GM06990 (cell line): ENCODE results near the gene ANAPC16.
"Not testable (repeated sequence)": the region's sequence is repeated elsewhere in the genome, so short reads cannot be mapped to it uniquely, and the experiment has no call there.

Source experiments
- DNase-seq: peaks from one replicate; pipeline ENCODE4 v3.0.0-alpha.2; 2011; ENCODE audit not compliant: insufficient read length; ENCODE audit errors: extremely low read depth
- H3K27me3 ChIP-seq: replicated peaks from 2 replicates; pipeline ENCODE4 v1.6.0; 2011; ENCODE audit warnings: low read length; ENCODE audit not compliant: control insufficient read depth, insufficient read depth
- H3K36me3 ChIP-seq: 2 replicates; pipeline ENCODE4 v1.5.1; 2011; ENCODE audit warnings: low read length; ENCODE audit not compliant: control insufficient read depth, insufficient read depth
- H3K4me3 ChIP-seq: replicated peaks from 2 replicates; pipeline ENCODE4 v1.5.1; 2011; ENCODE audit warnings: low read depth, mild to moderate bottlenecking, control low read depth, low read length
- TF ChIP-seq, protein P1 (sequence below): IDR thresholded peaks from 2 replicates; pipeline ENCODE4 v1.5.1; 2011; ENCODE audit warnings: low read length, control low read depth, mild to moderate bottlenecking, inconsistent platforms; ENCODE audit not compliant: insufficient read depth, poor library complexity, severe bottlenecking

Gene ANAPC16

DNA sequence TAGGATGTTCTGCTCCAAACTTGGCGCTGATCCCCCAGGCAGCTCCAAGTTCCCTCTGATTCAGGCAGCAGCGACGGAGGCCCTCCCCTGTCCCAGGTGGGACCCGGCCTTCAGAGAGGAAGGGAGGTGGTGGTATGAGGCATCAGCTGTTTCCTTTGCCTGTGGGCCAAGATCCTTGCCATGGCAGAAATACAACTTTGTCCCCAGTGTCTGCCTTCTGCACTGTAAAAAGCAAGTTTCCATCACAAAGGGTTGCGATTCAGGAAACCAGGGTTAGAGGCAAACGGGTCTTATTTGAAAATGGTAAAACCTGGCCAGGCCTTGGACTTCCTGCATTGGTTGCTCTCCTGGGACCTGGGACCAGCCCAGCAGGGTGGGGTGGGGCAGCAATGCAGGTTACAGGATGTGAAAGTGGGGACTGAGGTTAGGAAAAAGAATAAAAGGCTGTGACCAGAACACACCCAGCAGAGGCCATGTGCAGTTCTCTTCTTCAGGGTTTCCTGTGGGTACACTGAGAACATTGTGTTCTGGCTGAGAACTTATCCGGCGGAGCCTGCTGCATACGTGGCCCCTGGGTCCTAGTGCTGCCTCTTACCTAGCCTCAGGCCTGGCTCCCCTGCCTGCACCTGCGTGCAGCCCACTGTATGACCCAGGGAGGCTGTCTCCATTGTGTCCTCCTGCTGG is 32.8 kb downstream of the ANAPC16 start:
- Histone ChIP-seq H3K4me3 (peak overlapping the region; percentile 36), H3K36me3 (no peaks in the 10 kb centered on the region), H3K27me3 (no peaks in the 10 kb centered on the region)
- DNase-seq: peak; percentile 91
- TF ChIP-seq, protein P1, sequence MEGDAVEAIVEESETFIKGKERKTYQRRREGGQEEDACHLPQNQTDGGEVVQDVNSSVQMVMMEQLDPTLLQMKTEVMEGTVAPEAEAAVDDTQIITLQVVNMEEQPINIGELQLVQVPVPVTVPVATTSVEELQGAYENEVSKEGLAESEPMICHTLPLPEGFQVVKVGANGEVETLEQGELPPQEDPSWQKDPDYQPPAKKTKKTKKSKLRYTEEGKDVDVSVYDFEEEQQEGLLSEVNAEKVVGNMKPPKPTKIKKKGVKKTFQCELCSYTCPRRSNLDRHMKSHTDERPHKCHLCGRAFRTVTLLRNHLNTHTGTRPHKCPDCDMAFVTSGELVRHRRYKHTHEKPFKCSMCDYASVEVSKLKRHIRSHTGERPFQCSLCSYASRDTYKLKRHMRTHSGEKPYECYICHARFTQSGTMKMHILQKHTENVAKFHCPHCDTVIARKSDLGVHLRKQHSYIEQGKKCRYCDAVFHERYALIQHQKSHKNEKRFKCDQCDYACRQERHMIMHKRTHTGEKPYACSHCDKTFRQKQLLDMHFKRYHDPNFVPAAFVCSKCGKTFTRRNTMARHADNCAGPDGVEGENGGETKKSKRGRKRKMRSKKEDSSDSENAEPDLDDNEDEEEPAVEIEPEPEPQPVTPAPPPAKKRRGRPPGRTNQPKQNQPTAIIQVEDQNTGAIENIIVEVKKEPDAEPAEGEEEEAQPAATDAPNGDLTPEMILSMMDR: no peak

- H3K4me3 ChIP-seq: peak overlapping the region; percentile 36
- H3K27me3 ChIP-seq, H3K36me3 ChIP-seq, DNase-seq: not testable (repeated sequence)
Observed at GRCh38 chr10:72249176-72249862, 33.5 kb downstream of the ANAPC16 start.

DNA sequence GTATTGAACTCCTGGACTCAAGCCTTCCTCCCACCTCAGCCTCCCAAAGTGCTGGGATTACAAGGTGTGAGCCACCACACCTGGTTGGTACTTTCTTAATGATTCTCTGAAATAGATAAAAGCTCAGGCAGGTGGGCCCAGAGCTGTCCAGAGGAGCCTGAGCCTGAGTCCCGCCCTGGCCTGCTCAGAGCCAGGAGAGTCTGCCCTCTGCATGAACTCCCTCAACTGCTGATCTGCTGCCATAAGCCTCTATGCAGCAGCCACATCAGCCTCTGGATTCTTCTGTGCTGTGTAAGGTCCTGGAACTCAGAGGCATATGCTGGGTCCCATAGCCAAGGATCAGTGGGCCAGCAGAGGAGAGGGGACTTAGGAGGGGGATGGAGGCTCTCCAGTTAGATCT is 34.9 kb downstream of the ANAPC16 start:
- no peak for DNase-seq
- Histone ChIP-seq H3K27me3 (no peaks in the 10 kb centered on the region), H3K36me3 (no peaks in the 10 kb centered on the region), H3K4me3 (no peak overlapping the region)
- TF ChIP-seq, protein P1: no peak

DNA sequence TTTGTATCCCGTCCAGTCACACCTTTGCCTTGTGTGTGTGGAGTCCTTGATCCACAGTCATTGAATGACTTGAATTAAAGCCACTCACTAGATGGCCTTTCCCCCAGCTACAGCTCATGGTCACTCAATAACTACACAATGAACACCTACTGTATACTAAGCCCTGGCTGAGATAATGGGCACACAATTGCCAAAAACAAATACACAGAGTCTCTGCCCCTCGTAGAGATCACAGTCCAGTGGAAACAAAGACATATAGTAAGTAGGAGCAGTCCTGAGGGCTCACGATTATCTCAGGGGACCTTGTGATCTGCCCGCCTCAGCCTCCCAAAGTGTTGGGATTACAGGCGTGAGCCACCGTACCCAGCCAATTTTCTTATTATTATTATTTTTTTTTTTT is 35.8 kb downstream of the ANAPC16 start:
- TF ChIP-seq, protein P1: no peak
- H3K4me3 ChIP-seq: no peak overlapping the region
- H3K36me3 ChIP-seq: no peaks in the 10 kb centered on the region
- H3K27me3 ChIP-seq: no peaks in the 10 kb centered on the region
- no peak for DNase-seq

- H3K4me3 ChIP-seq: no peak overlapping the region
- no peaks in the 10 kb centered on the region for H3K27me3 ChIP-seq
- TF ChIP-seq, protein P1: no peak
- H3K36me3 ChIP-seq: no peaks in the 10 kb centered on the region
- no peak for DNase-seq
Observed at GRCh38 chr10:72252972-72253371, 37.2 kb downstream of the ANAPC16 start.

GRCh38 chr10:72253578-72253977 is 37.8 kb downstream of the ANAPC16 start:
- no peaks in the 10 kb centered on the region for H3K36me3 ChIP-seq
- H3K27me3 ChIP-seq: no peaks in the 10 kb centered on the region
- TF ChIP-seq, protein P1: no peak
- DNase-seq: no peak
- no peak overlapping the region for H3K4me3 ChIP-seq
